Right lung (tissue), 5 donors: ENCODE measurements around the gene MAPK4. TPM values are rescaled to one million over a fixed set of nuclear protein-coding genes. Genes with fewer than 3 reads are reported as not detected.
"Not testable (repeated sequence)": the region's sequence is repeated elsewhere in the genome, so short reads cannot be mapped to it uniquely, and the experiment has no call there.

Experiments
- DNase-seq, 2 donors: peaks; one replicate each; pipeline ENCODE4 v3.0.0-alpha.2; 2013
- polyA plus RNA-seq, 5 donors: library from polyadenylated mRNA; unstranded; fragments of 120-200 nt; gene quantifications; one replicate each; pipeline versions ENCODE4 v1.2.1 to v1.2.3, GENCODE V29; 2013; ENCODE audit warnings: inconsistent platforms in 1 of 5, low replicate concordance in 1 of 5; ENCODE audit not compliant: insufficient read length in 5 of 5, insufficient read depth in 1 of 5

MAPK4 gene
- polyA plus RNA-seq, 5 donors: 1.2 to 2.1 (median 1.5) TPM

- DNase-seq: not testable (repeated sequence)
Observed at GRCh38 chr18:50573196-50573595, 13.3 kb downstream of the MAPK4 start.

GRCh38 chr18:50573679-50574078 lies 13.8 kb downstream of the MAPK4 start:
- no peak for DNase-seq

- DNase-seq: no peak
Observed at GRCh38 chr18:50578030-50578429, 18.1 kb downstream of the MAPK4 start.

GRCh38 chr18:50578651-50579050 lies 18.8 kb downstream of the MAPK4 start:
- DNase-seq: no peak

- DNase-seq: no peak
Observed at GRCh38 chr18:50579061-50579774, 19.3 kb downstream of the MAPK4 start.

- no peak for DNase-seq
Observed at GRCh38 chr18:50581517-50581916, 21.6 kb downstream of the MAPK4 start.

GRCh38 chr18:50582500-50582899 lies 22.6 kb downstream of the MAPK4 start:
- no peak for DNase-seq

GRCh38 chr18:50586710-50587109 lies 26.8 kb downstream of the MAPK4 start:
- no peak for DNase-seq

- no peak for DNase-seq
Observed at GRCh38 chr18:50590593-50590992, 30.7 kb downstream of the MAPK4 start.

- DNase-seq: no peak
Observed at GRCh38 chr18:50594012-50594411, 34.1 kb downstream of the MAPK4 start.

GRCh38 chr18:50594942-50595341 lies 35.1 kb downstream of the MAPK4 start:
- DNase-seq: no peak

GRCh38 chr18:50602466-50602865 lies 42.6 kb downstream of the MAPK4 start:
- DNase-seq: no peak

GRCh38 chr18:50606609-50607008 lies 46.7 kb downstream of the MAPK4 start:
- no peak for DNase-seq

- no peak for DNase-seq
Observed at GRCh38 chr18:50607378-50607926, 47.6 kb downstream of the MAPK4 start.

- DNase-seq: not testable (repeated sequence)
Observed at GRCh38 chr18:50609171-50609570, 49.3 kb downstream of the MAPK4 start.

GRCh38 chr18:50610349-50610748 lies 50.5 kb downstream of the MAPK4 start:
- DNase-seq: no peak

GRCh38 chr18:50611529-50611941 lies 51.6 kb downstream of the MAPK4 start:
- DNase-seq: no peak

- peak; percentile 29 to 59 for DNase-seq
Observed at GRCh38 chr18:50614838-50615237, 55.0 kb downstream of the MAPK4 start.

GRCh38 chr18:50616484-50617048 lies 56.7 kb downstream of the MAPK4 start:
- no peak for DNase-seq

GRCh38 chr18:50619861-50620275 lies 60.0 kb downstream of the MAPK4 start:
- DNase-seq: peak in 1 of 2 donors; percentile 37

- DNase-seq: no peak
Observed at GRCh38 chr18:50620319-50620718, 60.4 kb downstream of the MAPK4 start.

GRCh38 chr18:50621366-50621765 lies 61.5 kb downstream of the MAPK4 start:
- no peak for DNase-seq

- DNase-seq: no peak
Observed at GRCh38 chr18:50622320-50622719, 62.4 kb downstream of the MAPK4 start.
